ENCODE results near the gene VIL1.

The VIL1 gene

GRCh38 chr2:218482651-218483050, 63.7 kb downstream of the VIL1 start:
- TF ChIP-seq CTCF (IDR thresholded peaks at IDR 0.05; ENCODE audit: insufficient read depth, low read depth, low read length, missing control alignments): no peak
- DNase-seq (ENCODE audit: low read depth): peak; percentile 17
- no peak overlapping the region for H3K4me3 ChIP-seq (ENCODE audit: low read depth, low read length)

GRCh38 chr2:218485986-218486667, 67.2 kb downstream of the VIL1 start:
- no peak for TF ChIP-seq CTCF (IDR thresholded peaks at IDR 0.05; ENCODE audit: insufficient read depth, low read depth, low read length, missing control alignments)
- DNase-seq (ENCODE audit: low read depth): no peak
- H3K4me3 ChIP-seq (ENCODE audit: low read depth, low read length): no peak overlapping the region

- no peak for DNase-seq (ENCODE audit: low read depth)
- H3K4me3 ChIP-seq (ENCODE audit: low read depth, low read length): no peak overlapping the region
- no peak for TF ChIP-seq CTCF (IDR thresholded peaks at IDR 0.05; ENCODE audit: insufficient read depth, low read depth, low read length, missing control alignments)
Observed at GRCh38 chr2:218500501-218501060, 81.7 kb downstream of the VIL1 start.

GRCh38 chr2:218501665-218502064, 82.7 kb downstream of the VIL1 start:
- no peak for DNase-seq (ENCODE audit: low read depth)
- H3K4me3 ChIP-seq (ENCODE audit: low read depth, low read length): no peak overlapping the region
- TF ChIP-seq CTCF (IDR thresholded peaks at IDR 0.05; ENCODE audit: insufficient read depth, low read depth, low read length, missing control alignments): no peak

Data from GM12865 (cell line).